ENCODE measurements around the gene NOX4.
"Not testable (repeated sequence)": the region's sequence is repeated elsewhere in the genome, so short reads cannot be mapped to it uniquely, and the experiment has no call there.

NOX4 gene

DNA sequence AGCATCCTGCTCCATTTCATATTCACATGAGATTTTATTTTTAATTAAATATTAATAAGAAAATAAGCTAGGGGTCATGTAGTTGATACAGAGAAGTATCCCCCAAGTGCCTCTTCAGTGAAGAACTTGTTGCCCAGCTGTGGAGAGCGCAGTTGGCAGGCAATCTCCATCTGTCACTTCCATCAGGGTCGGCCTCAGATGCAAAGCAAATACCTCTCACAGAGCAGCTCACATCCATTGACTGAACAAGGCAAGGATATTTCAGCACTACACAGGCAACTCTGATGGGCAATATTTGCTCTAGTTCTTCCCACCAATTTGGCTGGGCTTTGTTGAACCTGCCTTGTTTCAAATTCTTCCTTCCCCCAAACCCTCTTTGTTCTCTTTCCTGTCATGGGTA is 129.4 kb downstream of the NOX4 start:
- no peak for TF ChIP-seq ZFX (IDR thresholded peaks at IDR 0.05; ENCODE audit: borderline replicate concordance)
- TF ChIP-seq, protein P1, sequence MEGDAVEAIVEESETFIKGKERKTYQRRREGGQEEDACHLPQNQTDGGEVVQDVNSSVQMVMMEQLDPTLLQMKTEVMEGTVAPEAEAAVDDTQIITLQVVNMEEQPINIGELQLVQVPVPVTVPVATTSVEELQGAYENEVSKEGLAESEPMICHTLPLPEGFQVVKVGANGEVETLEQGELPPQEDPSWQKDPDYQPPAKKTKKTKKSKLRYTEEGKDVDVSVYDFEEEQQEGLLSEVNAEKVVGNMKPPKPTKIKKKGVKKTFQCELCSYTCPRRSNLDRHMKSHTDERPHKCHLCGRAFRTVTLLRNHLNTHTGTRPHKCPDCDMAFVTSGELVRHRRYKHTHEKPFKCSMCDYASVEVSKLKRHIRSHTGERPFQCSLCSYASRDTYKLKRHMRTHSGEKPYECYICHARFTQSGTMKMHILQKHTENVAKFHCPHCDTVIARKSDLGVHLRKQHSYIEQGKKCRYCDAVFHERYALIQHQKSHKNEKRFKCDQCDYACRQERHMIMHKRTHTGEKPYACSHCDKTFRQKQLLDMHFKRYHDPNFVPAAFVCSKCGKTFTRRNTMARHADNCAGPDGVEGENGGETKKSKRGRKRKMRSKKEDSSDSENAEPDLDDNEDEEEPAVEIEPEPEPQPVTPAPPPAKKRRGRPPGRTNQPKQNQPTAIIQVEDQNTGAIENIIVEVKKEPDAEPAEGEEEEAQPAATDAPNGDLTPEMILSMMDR (IDR thresholded peaks at IDR 0.05): no peak
- no peak overlapping the region for H3K27ac ChIP-seq

DNA sequence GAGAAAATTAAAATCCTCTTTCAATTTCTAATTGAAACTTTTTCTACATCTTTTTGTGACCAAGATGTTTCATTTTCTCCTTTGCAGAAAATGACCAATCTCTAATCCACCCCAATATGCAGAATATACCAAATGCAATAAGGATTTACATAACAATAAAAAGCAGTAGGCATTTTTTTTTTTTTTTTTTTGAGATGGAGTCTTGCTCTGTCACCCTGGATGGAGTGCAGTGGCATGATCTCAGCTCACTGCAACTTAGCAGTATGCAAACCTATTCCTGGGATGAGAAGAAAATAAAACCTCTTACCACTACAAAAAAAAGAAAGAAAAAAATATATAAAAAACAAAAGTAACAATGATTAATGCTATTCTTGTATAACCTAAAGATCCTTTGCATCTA is 132.0 kb downstream of the NOX4 start:
- not testable (repeated sequence) for H3K27ac ChIP-seq

DNA sequence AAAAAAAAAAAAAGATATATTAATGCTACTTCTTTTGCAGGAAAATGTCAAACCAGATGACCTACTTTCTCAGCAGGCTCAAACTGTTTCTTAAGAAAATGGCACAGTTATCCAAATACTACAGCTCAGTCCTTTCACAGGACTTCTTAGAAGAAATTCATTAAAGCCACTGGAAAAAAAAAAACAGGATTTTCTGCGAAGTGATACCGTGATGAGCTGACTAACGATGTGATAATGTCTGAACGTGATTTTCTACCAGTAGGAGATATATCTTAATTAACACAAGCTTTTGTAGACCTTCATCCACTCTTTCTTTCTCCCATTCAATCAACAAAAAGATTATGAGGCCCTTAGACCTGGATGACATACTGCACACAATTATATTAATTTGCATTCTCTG is 132.4 kb downstream of the NOX4 start:
- H3K27ac ChIP-seq: no peak overlapping the region
- TF ChIP-seq ZFX (IDR thresholded peaks at IDR 0.05; ENCODE audit: borderline replicate concordance): no peak
- TF ChIP-seq, protein P1 (IDR thresholded peaks at IDR 0.05): no peak

DNA sequence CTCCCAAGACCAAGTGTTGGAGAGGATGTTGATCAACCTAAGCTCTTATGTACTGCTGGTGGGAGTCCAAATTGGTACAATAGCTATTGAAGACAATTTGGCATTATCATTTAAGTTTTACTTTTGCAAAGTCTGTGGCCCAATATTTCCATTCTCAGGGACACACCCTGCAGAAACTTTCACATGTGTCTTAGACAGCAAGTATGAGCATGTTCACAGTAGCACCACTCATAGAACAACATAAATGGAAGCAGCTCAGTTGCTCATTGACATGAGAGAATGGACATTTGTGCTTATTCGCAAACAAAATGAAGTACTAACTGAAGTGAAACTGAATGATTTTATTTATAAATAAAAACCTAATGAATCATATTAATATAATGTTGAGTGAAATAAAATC is 135.5 kb downstream of the NOX4 start:
- TF ChIP-seq ZFX (IDR thresholded peaks at IDR 0.05; ENCODE audit: borderline replicate concordance): no peak
- TF ChIP-seq, protein P1 (IDR thresholded peaks at IDR 0.05): no peak
- no peak overlapping the region for H3K27ac ChIP-seq

DNA sequence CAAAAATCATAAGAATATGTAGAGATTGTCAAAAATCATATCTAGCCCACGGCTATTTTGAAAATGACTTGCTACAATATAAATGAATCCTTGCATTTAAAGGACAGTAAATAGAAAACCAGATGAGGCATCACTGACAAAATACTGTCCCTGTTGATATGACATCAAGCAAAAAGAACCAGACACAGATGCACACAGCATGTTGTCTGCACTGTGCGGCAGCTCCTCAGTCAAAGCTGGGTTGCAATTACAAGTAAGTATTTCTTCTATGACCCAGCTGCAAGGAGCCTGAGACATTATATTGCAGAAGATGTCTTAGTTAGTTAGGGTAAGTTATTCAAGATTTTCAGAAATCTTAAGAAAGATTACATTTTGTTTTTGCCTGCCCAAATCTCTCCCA is 136.7 kb downstream of the NOX4 start:
- not testable (repeated sequence) for H3K27ac ChIP-seq

DNA sequence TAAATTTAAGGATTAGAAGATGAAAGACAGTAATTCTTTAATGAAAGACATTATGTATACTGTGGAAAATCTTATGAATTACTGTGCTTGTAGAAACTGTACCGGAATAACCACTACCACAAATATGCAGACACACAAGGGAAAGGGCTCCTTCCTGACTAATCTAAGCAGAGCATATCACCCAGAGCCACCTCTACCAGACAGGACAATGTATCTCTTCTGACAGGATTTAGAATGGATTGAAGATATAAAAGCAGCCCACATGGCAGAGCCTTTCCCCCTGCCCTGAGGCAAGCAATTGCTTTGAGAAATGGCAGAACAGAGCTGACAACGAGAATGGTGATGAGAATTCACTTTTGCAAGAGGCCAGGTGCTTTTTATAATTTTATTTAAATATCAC is 144.1 kb downstream of the NOX4 start:
- TF ChIP-seq, protein P1 (IDR thresholded peaks at IDR 0.05): no peak
- no peak for TF ChIP-seq ZFX (IDR thresholded peaks at IDR 0.05; ENCODE audit: borderline replicate concordance)
- no peak overlapping the region for H3K27ac ChIP-seq

DNA sequence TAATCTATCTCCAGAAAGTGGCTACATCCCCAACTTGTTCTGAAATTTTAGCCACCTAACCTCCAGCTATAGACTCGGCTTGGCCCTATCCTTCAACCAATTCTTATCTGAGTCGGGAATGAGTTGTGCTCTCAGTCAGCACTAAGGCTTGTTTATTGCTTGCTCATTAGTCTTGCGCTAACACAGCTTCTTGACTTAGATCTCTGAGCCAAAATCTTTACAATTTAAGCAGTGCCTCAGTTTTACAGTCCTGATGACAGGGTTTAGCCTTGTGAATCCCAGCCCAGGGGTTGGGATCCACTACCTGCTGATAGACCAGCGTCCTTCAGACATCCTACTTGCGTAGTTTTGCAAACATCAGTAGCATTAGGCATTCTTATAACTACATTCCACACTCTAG is 144.6 kb downstream of the NOX4 start:
- no peak overlapping the region for H3K27ac ChIP-seq
- TF ChIP-seq ZFX (IDR thresholded peaks at IDR 0.05; ENCODE audit: borderline replicate concordance): no peak
- TF ChIP-seq, protein P1 (IDR thresholded peaks at IDR 0.05): no peak

DNA sequence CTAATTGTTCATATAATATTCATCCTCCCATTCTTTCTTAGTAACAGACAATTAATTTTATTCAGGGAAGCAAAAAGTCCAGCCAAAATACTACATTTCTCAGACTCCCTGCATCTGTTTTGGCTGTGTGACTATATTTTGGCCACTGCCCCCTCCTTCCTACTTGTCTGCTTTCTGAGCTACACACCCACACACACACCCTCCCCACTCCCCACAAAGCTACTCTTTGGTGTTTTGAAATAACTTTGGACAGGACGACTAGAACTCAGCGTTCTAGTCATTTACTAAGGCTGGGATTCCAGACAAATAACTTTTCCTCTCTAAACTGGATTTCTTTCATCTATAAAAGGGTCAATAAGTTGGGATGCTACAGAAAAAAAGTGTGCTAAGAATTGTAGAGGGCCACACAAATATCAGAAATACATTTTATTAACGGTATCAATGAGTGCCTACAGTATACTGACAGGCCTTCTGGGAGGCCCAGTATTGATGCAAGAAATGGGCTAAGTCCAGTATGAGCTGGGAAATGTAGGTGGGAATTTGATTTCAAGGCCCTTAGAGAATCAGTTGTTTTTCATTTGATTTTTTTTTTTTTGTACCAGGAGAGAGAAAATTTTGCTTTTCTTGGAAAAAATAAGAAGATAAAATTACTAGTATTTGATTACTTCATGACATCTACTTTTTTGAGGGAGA is 148.1 kb downstream of the NOX4 start:
- H3K27ac ChIP-seq: not testable (repeated sequence)

DNA sequence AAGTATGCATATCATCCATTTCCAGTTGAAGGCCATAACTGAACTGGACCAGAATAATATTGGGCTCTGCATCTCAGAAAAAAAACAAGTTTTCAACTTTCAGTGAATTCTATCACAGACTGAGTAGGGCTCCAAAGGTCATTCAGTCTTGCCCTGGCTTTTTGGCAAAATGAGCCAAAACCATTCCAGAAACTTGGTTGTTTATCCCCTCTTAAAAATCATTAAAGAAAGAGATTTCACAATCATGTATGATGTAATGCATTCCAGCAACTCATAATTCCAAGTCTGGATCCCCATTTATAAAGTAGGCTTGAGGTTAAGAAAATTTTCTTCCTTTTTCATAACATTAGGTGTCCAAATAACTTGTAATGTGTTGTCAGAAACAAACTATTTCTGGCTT is 150.7 kb downstream of the NOX4 start:
- H3K27ac ChIP-seq: not testable (repeated sequence)

DNA sequence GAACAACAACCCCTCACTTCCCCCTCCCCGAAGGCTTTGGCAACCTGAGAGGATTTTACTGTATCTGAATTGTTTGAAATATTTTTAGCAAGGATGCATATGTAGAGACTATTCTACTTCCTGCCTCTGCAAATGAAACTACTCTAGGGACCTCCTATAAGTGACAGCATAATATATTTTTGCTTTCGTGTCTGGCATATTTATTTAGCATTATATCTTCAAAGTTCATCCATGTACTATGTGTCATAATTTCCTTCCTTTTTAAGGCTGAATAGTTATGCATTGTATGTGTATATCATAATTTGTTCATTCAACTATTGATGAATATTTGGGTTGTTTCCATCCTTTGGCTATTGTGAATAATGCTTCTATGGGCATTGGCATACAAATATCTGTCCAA is 153.1 kb downstream of the NOX4 start:
- not testable (repeated sequence) for H3K27ac ChIP-seq

DNA sequence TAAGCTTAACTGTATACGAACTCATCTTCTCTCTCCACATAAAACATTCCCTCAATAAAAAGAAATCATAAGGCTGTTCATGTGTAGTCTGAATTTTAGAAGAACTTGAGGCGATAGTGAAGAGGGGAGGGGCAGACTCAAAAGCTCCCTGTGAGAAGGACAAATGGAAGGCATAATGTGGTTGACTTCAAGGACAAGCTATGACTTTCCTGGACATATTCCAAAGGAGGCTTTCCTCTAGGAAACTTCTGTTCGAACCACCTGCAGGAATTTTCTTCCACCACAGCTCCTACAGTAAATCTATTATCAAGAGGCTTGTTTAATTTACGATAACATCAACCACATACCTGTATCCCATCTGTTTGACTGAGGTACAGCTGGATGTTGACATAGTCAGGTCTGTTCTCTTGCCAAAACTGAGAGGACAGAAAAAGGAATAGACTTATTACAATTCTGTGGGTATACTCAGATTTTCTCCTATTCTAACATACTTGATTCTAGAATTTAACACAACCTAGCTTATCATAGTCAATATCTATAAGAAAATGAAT is 154.0 kb downstream of the NOX4 start:
- H3K27ac ChIP-seq: not testable (repeated sequence)

All from 22Rv1 (cell line).